Ectodermal cell (in vitro differentiated cells): ENCODE results near the gene LSG1.

Experiments
- H3K27ac ChIP-seq: 2 replicates; pipeline ENCODE4 v1.7.0; 2013; ENCODE audit warnings: mild to moderate bottlenecking, low read depth, low read length; ENCODE audit not compliant: insufficient read depth, poor library complexity, severe bottlenecking
- H3K27me3 ChIP-seq: 2 replicates; pipeline ENCODE4 v1.7.0; 2013; ENCODE audit warnings: mild to moderate bottlenecking, low read length; ENCODE audit not compliant: insufficient read depth, control insufficient read depth, poor library complexity, severe bottlenecking
- H3K36me3 ChIP-seq: one replicate; pipeline ENCODE4 v1.7.0; 2013; ENCODE audit warnings: low read length; ENCODE audit not compliant: control insufficient read depth, insufficient read depth
- H3K4me1 ChIP-seq: one replicate; pipeline ENCODE4 v1.7.0; 2013; ENCODE audit warnings: low read length; ENCODE audit not compliant: control insufficient read depth, insufficient read depth
- H3K4me3 ChIP-seq: 2 replicates; pipeline ENCODE4 v1.7.0; 2013; ENCODE audit warnings: low read depth, low read length, control low read depth; ENCODE audit not compliant: insufficient read depth
- H3K9me3 ChIP-seq: 2 replicates; pipeline ENCODE4 v1.7.0; 2013; ENCODE audit warnings: mild to moderate bottlenecking, low read length, moderate library complexity; ENCODE audit not compliant: control insufficient read depth
- WGBS, 2 experiments: methylation state at CpG; one replicate each; pipeline ENCODE4 v1.1.7; 2013; ENCODE audit warnings: missing lambda C conversion rate in 2 of 2; 5-methylcytosine and 5-hydroxymethylcytosine counted together

LSG1 gene

GRCh38 chr3:194687638-194688199 lies 15.7 kb upstream of the LSG1 start:
- no peaks in the 10 kb centered on the region for H3K36me3 ChIP-seq
- 1% methylated on average over 57 of the region's 57 CpGs for WGBS, 2 experiments
- no peak overlapping the region for H3K27ac ChIP-seq
- H3K27me3 ChIP-seq, result peaks cover 41% of the 10 kb centered on the region
- peak overlapping the region; percentile 55 for H3K4me3 ChIP-seq
- H3K9me3 ChIP-seq, result no peaks in the 10 kb centered on the region
- H3K4me1 ChIP-seq, result peaks cover 19% of the 10 kb centered on the region

GRCh38 chr3:194686816-194687637 lies 15.0 kb upstream of the LSG1 start:
- Histone ChIP-seq H3K27ac (no peak overlapping the region), H3K27me3 (peaks cover 41% of the 10 kb centered on the region), H3K36me3 (no peaks in the 10 kb centered on the region), H3K4me3 (peak overlapping the region; percentile 55), H3K4me1 (peaks cover 19% of the 10 kb centered on the region), H3K9me3 (no peaks in the 10 kb centered on the region)
- WGBS, 2 experiments, result 1% methylated on average over 86 of the region's 86 CpGs

GRCh38 chr3:194686414-194686815 lies 14.4 kb upstream of the LSG1 start:
- peaks cover 41% of the 10 kb centered on the region for H3K27me3 ChIP-seq

GRCh38 chr3:194685718-194686413 lies 13.9 kb upstream of the LSG1 start, which contains the start of gene FAM43A:
Gene FAM43A (plus strand): TSS chr3:194685883. CDS start chr3:194686827, 944 bp downstream.
- Histone ChIP-seq H3K27me3 (peaks cover 41% of the 10 kb centered on the region), H3K4me3 (peak within 1 kb of the TSS; percentile 55), H3K27ac (no peak within 1 kb of the TSS), H3K9me3 (no peaks in the 10 kb centered on the region), H3K36me3 (no peaks in the 10 kb centered on the region), H3K4me1 (peaks cover 19% of the 10 kb centered on the region)
- 1% methylated on average over 70 of the region's 70 CpGs for WGBS, 2 experiments

More at GRCh38 chr3:194686414-194686815, 14.4 kb upstream of the LSG1 start:
- Histone ChIP-seq H3K4me3 (peak overlapping the region; percentile 55), H3K9me3 (no peaks in the 10 kb centered on the region), H3K4me1 (peaks cover 19% of the 10 kb centered on the region), H3K27ac (no peak overlapping the region), H3K36me3 (no peaks in the 10 kb centered on the region)
- 0% methylated on average over 29 of the region's 29 CpGs for WGBS, 2 experiments

- Histone ChIP-seq H3K36me3 (no peaks in the 10 kb centered on the region), H3K4me3 (peak overlapping the region; percentile 55), H3K27ac (no peak overlapping the region), H3K4me1 (peaks cover 19% of the 10 kb centered on the region), H3K9me3 (no peaks in the 10 kb centered on the region), H3K27me3 (peaks cover 41% of the 10 kb centered on the region)
- 67 to 73% methylated on average over 11 to 13 of the region's 13 CpGs for WGBS, 2 experiments
These were observed 13.2 kb upstream of the LSG1 start for GRCh38 chr3:194685065-194685717.

- 93 to 100% methylated on average over 2 of the region's 2 CpGs for WGBS, 2 experiments
- Histone ChIP-seq H3K9me3 (no peaks in the 10 kb centered on the region), H3K4me1 (peaks cover 11% of the 10 kb centered on the region), H3K27me3 (peaks cover 41% of the 10 kb centered on the region), H3K27ac (no peak overlapping the region), H3K36me3 (no peaks in the 10 kb centered on the region), H3K4me3 (no peak overlapping the region)
These were observed 11.4 kb upstream of the LSG1 start for GRCh38 chr3:194683380-194683779.

GRCh38 chr3:194682694-194683310 lies 10.8 kb upstream of the LSG1 start:
- H3K9me3 ChIP-seq, result no peaks in the 10 kb centered on the region
- H3K27ac ChIP-seq, result no peak overlapping the region
- H3K36me3 ChIP-seq, result no peaks in the 10 kb centered on the region
- WGBS, 2 experiments, result 65 to 66% methylated on average over 14 of the region's 14 CpGs
- no peak overlapping the region for H3K4me3 ChIP-seq
- H3K4me1 ChIP-seq, result peaks cover 7% of the 10 kb centered on the region
- peaks cover 35% of the 10 kb centered on the region for H3K27me3 ChIP-seq

GRCh38 chr3:194682189-194682693 lies 10.2 kb upstream of the LSG1 start:
- H3K4me1 ChIP-seq, result peaks cover 7% of the 10 kb centered on the region
- no peak overlapping the region for H3K27ac ChIP-seq
- no peaks in the 10 kb centered on the region for H3K36me3 ChIP-seq
- H3K4me3 ChIP-seq, result no peak overlapping the region
- 43 to 44% methylated on average over 4 of the region's 4 CpGs for WGBS, 2 experiments
- H3K9me3 ChIP-seq, result no peaks in the 10 kb centered on the region
- H3K27me3 ChIP-seq, result peaks cover 30% of the 10 kb centered on the region

- peaks cover 23% of the 10 kb centered on the region for H3K27me3 ChIP-seq
- 83 to 85% methylated on average over 11 of the region's 11 CpGs for WGBS, 2 experiments
These were observed 9.1 kb upstream of the LSG1 start for GRCh38 chr3:194680888-194681615.

More at GRCh38 chr3:194680888-194681615, 9.1 kb upstream of the LSG1 start:
- Histone ChIP-seq H3K4me3 (no peak overlapping the region), H3K4me1 (no peaks in the 10 kb centered on the region), H3K9me3 (no peaks in the 10 kb centered on the region), H3K27ac (no peak overlapping the region), H3K36me3 (no peaks in the 10 kb centered on the region)
